ENCODE results near the gene CD80. TPM values are rescaled to one million over a fixed set of nuclear protein-coding genes. Genes with fewer than 3 reads are reported as not detected.
"Not testable (repeated sequence)": the region's sequence is repeated elsewhere in the genome, so short reads cannot be mapped to it uniquely, and the experiment has no call there.

CD80 gene
- total RNA-seq, 1 donor from 2014 or later = not detected

- no peak overlapping the region for H3K27ac Mint-ChIP-seq (ENCODE audit: unreplicated experiment)
- no peak overlapping the region for H3K4me3 Mint-ChIP-seq (ENCODE audit: unreplicated experiment)
- peaks cover 3% of the 10 kb centered on the region for H3K4me1 Mint-ChIP-seq (ENCODE audit: low read depth, unreplicated experiment)
- H3K36me3 Mint-ChIP-seq (ENCODE audit: unreplicated experiment) = no peaks in the 10 kb centered on the region
- DNase-seq = no peak
- peaks cover 2% of the 10 kb centered on the region for H3K27me3 Mint-ChIP-seq (ENCODE audit: unreplicated experiment)
- no peak for TF ChIP-seq CTCF (IDR thresholded peaks at IDR 0.05; ENCODE audit: partially characterized antibody, unreplicated experiment)
- peaks cover 2% of the 10 kb centered on the region for H3K9me3 Mint-ChIP-seq (ENCODE audit: unreplicated experiment)
Measured at GRCh38 chr3:119596398-119596797, 37.0 kb upstream of the CD80 start.

GRCh38 chr3:119595639-119596334, 36.4 kb upstream of the CD80 start:
- DNase-seq = no peak
- Mint-ChIP-seq H3K36me3 (ENCODE audit: unreplicated experiment) (no peaks in the 10 kb centered on the region), H3K27me3 (ENCODE audit: unreplicated experiment) (peaks cover 1% of the 10 kb centered on the region), H3K4me1 (ENCODE audit: low read depth, unreplicated experiment) (peaks cover 3% of the 10 kb centered on the region), H3K4me3 (ENCODE audit: unreplicated experiment) (no peak overlapping the region), H3K9me3 (ENCODE audit: unreplicated experiment) (peaks cover 2% of the 10 kb centered on the region), H3K27ac (ENCODE audit: unreplicated experiment) (no peak overlapping the region)
- TF ChIP-seq CTCF (IDR thresholded peaks at IDR 0.05; ENCODE audit: partially characterized antibody, unreplicated experiment) = no peak

- H3K36me3 Mint-ChIP-seq (ENCODE audit: unreplicated experiment); H3K27ac Mint-ChIP-seq (ENCODE audit: unreplicated experiment); H3K4me3 Mint-ChIP-seq (ENCODE audit: unreplicated experiment); H3K4me1 Mint-ChIP-seq (ENCODE audit: low read depth, unreplicated experiment); DNase-seq; H3K27me3 Mint-ChIP-seq (ENCODE audit: unreplicated experiment); H3K9me3 Mint-ChIP-seq (ENCODE audit: unreplicated experiment): not testable (repeated sequence)
Measured at GRCh38 chr3:119594929-119595328, 35.5 kb upstream of the CD80 start.

- TF ChIP-seq CTCF (IDR thresholded peaks at IDR 0.05; ENCODE audit: partially characterized antibody, unreplicated experiment) = no peak
- H3K4me1 Mint-ChIP-seq (ENCODE audit: low read depth, unreplicated experiment) = peaks cover 3% of the 10 kb centered on the region
- DNase-seq = no peak
- no peak overlapping the region for H3K27ac Mint-ChIP-seq (ENCODE audit: unreplicated experiment)
- H3K4me3 Mint-ChIP-seq (ENCODE audit: unreplicated experiment) = no peak overlapping the region
- peaks cover 1% of the 10 kb centered on the region for H3K27me3 Mint-ChIP-seq (ENCODE audit: unreplicated experiment)
- no peaks in the 10 kb centered on the region for H3K36me3 Mint-ChIP-seq (ENCODE audit: unreplicated experiment)
- peaks cover 2% of the 10 kb centered on the region for H3K9me3 Mint-ChIP-seq (ENCODE audit: unreplicated experiment)
Measured at GRCh38 chr3:119594066-119594465, 34.7 kb upstream of the CD80 start.

GRCh38 chr3:119592861-119593260, 33.4 kb upstream of the CD80 start:
- DNase-seq = no peak
- Mint-ChIP-seq H3K4me3 (ENCODE audit: unreplicated experiment) (no peak overlapping the region), H3K27ac (ENCODE audit: unreplicated experiment) (no peak overlapping the region), H3K9me3 (ENCODE audit: unreplicated experiment) (peaks cover 2% of the 10 kb centered on the region), H3K36me3 (ENCODE audit: unreplicated experiment) (no peaks in the 10 kb centered on the region), H3K27me3 (ENCODE audit: unreplicated experiment) (peaks cover 1% of the 10 kb centered on the region), H3K4me1 (ENCODE audit: low read depth, unreplicated experiment) (no peaks in the 10 kb centered on the region)
- no peak for TF ChIP-seq CTCF (IDR thresholded peaks at IDR 0.05; ENCODE audit: partially characterized antibody, unreplicated experiment)

Measured in glutamatergic neuron (in vitro differentiated cells).